HepG2 (cell line): ENCODE data around the gene SNAPIN. TPM values are rescaled to one million over a fixed set of nuclear protein-coding genes. Genes with fewer than 3 reads are reported as not detected.

Experiments used
- CTCF ChIP-seq: sonication (generic); formaldehyde crosslinking; IDR thresholded peaks from 2 replicates; pipeline ENCODE4 v1.5.0; 2020; ENCODE audit warnings: mild to moderate bottlenecking, missing genetic modification reagents, moderate library complexity
- DDIT3 ChIP-seq: sonication (generic); formaldehyde crosslinking; IDR thresholded peaks from 2 replicates; pipeline ENCODE4 v1.4.0; 2020; ENCODE audit warnings: mild to moderate bottlenecking, missing genetic modification reagents
- E2F1 ChIP-seq: sonication (generic); formaldehyde crosslinking; IDR thresholded peaks from 2 replicates; pipeline ENCODE4 v1.5.0; 2020; ENCODE audit warnings: missing genetic modification reagents
- SKIL ChIP-seq: sonication (generic); formaldehyde crosslinking; IDR thresholded peaks from 2 replicates; pipeline ENCODE4 v1.8.0; 2022; ENCODE audit warnings: missing genetic modification reagents, mild to moderate bottlenecking, moderate library complexity, borderline replicate concordance
- TOPORS ChIP-seq: sonication (generic); formaldehyde crosslinking; IDR thresholded peaks from 2 replicates; pipeline ENCODE4 v1.8.0; 2023; ENCODE audit warnings: mild to moderate bottlenecking, missing genetic modification reagents
- ZHX2 ChIP-seq, 2 experiments: sonication (generic) in 1 of 2; formaldehyde crosslinking in 1 of 2; IDR thresholded peaks; 2 replicates each; pipeline versions ENCODE4 v1.6.1 to v1.9.0; 2014 to 2022; ENCODE audit warnings: antibody characterized with exemption in 1 of 2, borderline replicate concordance in 1 of 2, inconsistent platforms in 1 of 2, low read depth in 1 of 2, missing genetic modification reagents in 1 of 2
- ZNF256 ChIP-seq: sonication (generic); formaldehyde crosslinking; conservative IDR thresholded peaks from 2 replicates; pipeline ENCODE4 v1.4.0; 2020; ENCODE audit warnings: missing genetic modification reagents
- ZNF296 ChIP-seq: sonication (generic); formaldehyde crosslinking; conservative IDR thresholded peaks from 2 replicates; pipeline ENCODE4 v1.5.0; 2020; ENCODE audit warnings: mild to moderate bottlenecking, missing genetic modification reagents
- ZNF691 ChIP-seq: sonication (generic); formaldehyde crosslinking; IDR thresholded peaks from 2 replicates; pipeline ENCODE4 v1.4.0; 2020; ENCODE audit warnings: missing genetic modification reagents, low read depth, mild to moderate bottlenecking, borderline replicate concordance
- ZNF737 ChIP-seq: sonication (generic); formaldehyde crosslinking; IDR thresholded peaks from 2 replicates; pipeline ENCODE4 v1.5.0; 2020; ENCODE audit warnings: missing genetic modification reagents, mild to moderate bottlenecking, borderline replicate concordance
- polyA plus RNA-seq, 8 experiments: library from polyadenylated mRNA; depleted of rRNA in 3 of 8; stranded (reverse) in 7 of 8; unstranded in 1 of 8; fragments of >200 nt; fragmentation: Illumina TruSeq in 4 of 8; extraction: Trizol in 4 of 8; gene quantifications; 2 replicates each; pipeline versions ENCODE4 v1.2.1 to v1.2.3, GENCODE V29; 2011 to 2016; ENCODE audit warnings: low read depth in 4 of 8, missing spikeins in 1 of 8, mixed read lengths in 1 of 8; ENCODE audit not compliant: insufficient read depth in 1 of 8
- total RNA-seq, 5 experiments: library from RNA; depleted of rRNA; stranded (reverse); fragments of >200 nt; fragmentation: Illumina TruSeq; extraction: Trizol; gene quantifications; 2 replicates each; pipeline ENCODE4 v1.2.3, GENCODE V29; 2016; ENCODE audit warnings: low read depth in 1 of 5

SNAPIN gene
- total and polyA plus RNA-seq, 2 of the 13 experiments (the other 11 are each of a cell fraction or from before 2014, with no cell fraction given), result 23.9 to 25.7 TPM

- TF ChIP-seq CTCF (CRISPR knock-in tag), result peak; percentile 25; the same call in 1 of the 2 replicates
- TF ChIP-seq ZNF737, result 0 out of 2 replicates have a peak, but pooled peaks have one; percentile 38
- TF ChIP-seq ZNF296 (CRISPR knock-in tag), result 0 out of 2 replicates have a peak, but pooled peaks have one; percentile 56
- 0 out of 2 replicates have a peak, but pooled peaks have one; percentile 5 for TF ChIP-seq SKIL (CRISPR knock-in tag)
- 0 out of 2 replicates have a peak, but pooled peaks have one; percentile 56 for TF ChIP-seq TOPORS (CRISPR knock-in tag)
- TF ChIP-seq ZNF691 (CRISPR knock-in tag), result 0 out of 2 replicates have a peak, but pooled peaks have one; percentile 21
- no peak for TF ChIP-seq DDIT3 (CRISPR knock-in tag)
- no peak for TF ChIP-seq ZHX2 (IDR thresholded peaks at IDR 0.05; ENCODE audit: low read depth)
- TF ChIP-seq ZHX2 (CRISPR knock-in tag; IDR thresholded peaks at IDR 0.05; ENCODE audit: borderline replicate concordance), result 0 out of 2 replicates have a peak, but pooled peaks have one; percentile 70
- TF ChIP-seq E2F1 (CRISPR knock-in tag), result peak; percentile 24; the same call in 1 of the 2 replicates
- TF ChIP-seq ZNF256, result 0 out of 2 replicates have a peak, but pooled peaks have one; percentile 34
Observed at GRCh38 chr1:153679337-153680119, 21.0 kb downstream of the SNAPIN start (continued).
